KMS-11 (cell line): ENCODE results near the gene GGACT.

Experiments used
- H2AFZ ChIP-seq: fragments of 200-600 bp; sonication (generic); 2 replicates; pipeline ENCODE4 v1.6.1; 2016; ENCODE audit warnings: antibody characterized with exemption, mixed run types, low read depth
- H3K27ac ChIP-seq: fragments of 200-600 bp; sonication (generic); 2 replicates; pipeline ENCODE4 v1.6.1; 2016; ENCODE audit warnings: mild to moderate bottlenecking, mixed run types
- H3K27me3 ChIP-seq: fragments of 200-600 bp; sonication (generic); 2 replicates; pipeline ENCODE4 v1.6.1; 2017; ENCODE audit warnings: mild to moderate bottlenecking, low read depth, mixed run types, moderate library complexity; ENCODE audit not compliant: insufficient read depth
- H3K36me3 ChIP-seq: fragments of 200-600 bp; sonication (generic); 2 replicates; pipeline ENCODE4 v1.6.1; 2017; ENCODE audit warnings: mild to moderate bottlenecking, mixed run types; ENCODE audit not compliant: insufficient read depth
- H3K4me1 ChIP-seq: fragments of 200-600 bp; sonication (generic); 2 replicates; pipeline ENCODE4 v1.6.1; 2016; ENCODE audit warnings: mild to moderate bottlenecking, low read depth, mixed run types; ENCODE audit not compliant: poor library complexity, severe bottlenecking
- H3K4me2 ChIP-seq: fragments of 200-600 bp; sonication (generic); 2 replicates; pipeline ENCODE4 v1.7.0; 2016; ENCODE audit warnings: mild to moderate bottlenecking, mixed run types
- H3K4me3 ChIP-seq: fragments of 200-600 bp; sonication (generic); IDR thresholded peaks from 2 replicates; pipeline ENCODE4 v1.6.1; 2017; ENCODE audit warnings: low read depth, low read length, mixed read lengths; ENCODE audit not compliant: insufficient read depth
- H3K79me2 ChIP-seq: fragments of 200-600 bp; sonication (generic); 2 replicates; pipeline ENCODE4 v1.6.1; 2016; ENCODE audit warnings: low read depth, mixed run types; ENCODE audit not compliant: insufficient read depth
- H3K9ac ChIP-seq: fragments of 200-600 bp; sonication (generic); 2 replicates; pipeline ENCODE4 v1.6.1; 2016; ENCODE audit warnings: mild to moderate bottlenecking, mixed run types
- H4K20me1 ChIP-seq: fragments of 200-600 bp; sonication (generic); 2 replicates; pipeline ENCODE4 v1.6.1; 2016; ENCODE audit warnings: mild to moderate bottlenecking, mixed run types; ENCODE audit not compliant: insufficient read depth
- CTCF ChIP-seq: fragments of 200-600 bp; sonication (generic); conservative IDR thresholded peaks from 2 replicates; pipeline ENCODE4 v1.6.1; 2017; ENCODE audit warnings: low read depth, mild to moderate bottlenecking, antibody characterized with exemption, low read length, moderate library complexity, mixed read lengths

GGACT gene

GRCh38 chr13:100589178-100589725 lies 663 bp upstream of the GGACT start:
- Histone ChIP-seq H3K36me3 (no peaks in the 10 kb centered on the region), H4K20me1 (no peaks in the 10 kb centered on the region), H3K4me3 (no peak overlapping the region), H3K9ac (no peak overlapping the region), H3K4me1 (peaks cover 8% of the 10 kb centered on the region), H3K27ac (no peak overlapping the region), H3K4me2 (peak overlapping the region; percentile 29; the same call in 1 of the 2 replicates), H3K79me2 (no peaks in the 10 kb centered on the region), H3K27me3 (no peaks in the 10 kb centered on the region), H2AFZ (peak overlapping the region; percentile 85)
- TF ChIP-seq CTCF: no peak

- peaks cover 8% of the 10 kb centered on the region for H3K4me1 ChIP-seq
- H3K4me2 ChIP-seq: no peak overlapping the region
- no peaks in the 10 kb centered on the region for H3K79me2 ChIP-seq
- H2AFZ ChIP-seq: no peak overlapping the region
- H3K9ac ChIP-seq: no peak overlapping the region
- H3K27me3 ChIP-seq: no peaks in the 10 kb centered on the region
- H3K4me3 ChIP-seq: no peak overlapping the region
- H3K27ac ChIP-seq: no peak overlapping the region
- H3K36me3 ChIP-seq: no peaks in the 10 kb centered on the region
- no peak for TF ChIP-seq CTCF
- H4K20me1 ChIP-seq: no peaks in the 10 kb centered on the region
These were observed 3.7 kb downstream of the GGACT start for GRCh38 chr13:100584896-100585295.

- no peak for TF ChIP-seq CTCF
- Histone ChIP-seq H3K79me2 (no peaks in the 10 kb centered on the region), H4K20me1 (no peaks in the 10 kb centered on the region), H3K9ac (no peak overlapping the region), H2AFZ (no peak overlapping the region), H3K27me3 (no peaks in the 10 kb centered on the region), H3K27ac (no peak overlapping the region), H3K36me3 (no peaks in the 10 kb centered on the region), H3K4me1 (no peaks in the 10 kb centered on the region), H3K4me3 (no peak overlapping the region), H3K4me2 (no peak overlapping the region)
These were observed 7.1 kb downstream of the GGACT start for GRCh38 chr13:100581504-100581903.

- no peak overlapping the region for H2AFZ ChIP-seq
- no peak overlapping the region for H3K4me3 ChIP-seq
- no peaks in the 10 kb centered on the region for H3K36me3 ChIP-seq
- no peaks in the 10 kb centered on the region for H3K27me3 ChIP-seq
- H4K20me1 ChIP-seq: no peaks in the 10 kb centered on the region
- peaks cover under 1% of the 10 kb centered on the region for H3K4me1 ChIP-seq
- H3K79me2 ChIP-seq: no peaks in the 10 kb centered on the region
- H3K9ac ChIP-seq: no peak overlapping the region
- no peak overlapping the region for H3K4me2 ChIP-seq
- no peak for TF ChIP-seq CTCF
- H3K27ac ChIP-seq: no peak overlapping the region
These were observed 7.6 kb downstream of the GGACT start for GRCh38 chr13:100581030-100581429.
